IPS-20b (cell line): ENCODE results near the gene RAB25.
A peak's percentile ranks its signal among the peaks of the same experiment; 100 is the strongest.

ENCODE experiments used
- H3K27ac ChIP-seq: one replicate; pipeline ENCODE4 v1.5.1; 2013; ENCODE audit warnings: low read length
- H3K27me3 ChIP-seq: 2 replicates; pipeline ENCODE4 v1.6.1; 2013; ENCODE audit warnings: mild to moderate bottlenecking, low read length, inconsistent platforms; ENCODE audit not compliant: insufficient read depth
- H3K36me3 ChIP-seq: 2 replicates; pipeline ENCODE4 v1.6.1; 2013; ENCODE audit warnings: low read depth, mild to moderate bottlenecking, inconsistent platforms, low read length, moderate library complexity; ENCODE audit not compliant: insufficient read depth
- H3K4me1 ChIP-seq: 2 replicates; pipeline ENCODE4 v1.6.1; 2013; ENCODE audit warnings: mild to moderate bottlenecking, control low read depth, inconsistent platforms, low read length, moderate library complexity; ENCODE audit not compliant: insufficient read depth
- H3K4me3 ChIP-seq: 2 replicates; pipeline ENCODE4 v1.5.1; 2013; ENCODE audit warnings: mild to moderate bottlenecking, low read length, inconsistent platforms
- H3K9ac ChIP-seq: 2 replicates; pipeline ENCODE4 v1.6.1; 2013; ENCODE audit warnings: low read depth, mild to moderate bottlenecking, inconsistent platforms, low read length, moderate library complexity
- H3K9me3 ChIP-seq: 2 replicates; pipeline ENCODE4 v1.6.1; 2013; ENCODE audit warnings: mild to moderate bottlenecking, low read depth, low read length, inconsistent platforms; ENCODE audit not compliant: insufficient read depth

The RAB25 gene

GRCh38 chr1:156096640-156097391 lies 35.9 kb downstream of the RAB25 start:
- Histone ChIP-seq H3K4me1 (no peaks in the 10 kb centered on the region; the same call in 1 of the 2 replicates), H3K27me3 (no peaks in the 10 kb centered on the region), H3K9me3 (no peaks in the 10 kb centered on the region), H3K27ac (no peak overlapping the region), H3K9ac (no peak overlapping the region), H3K4me3 (no peak overlapping the region), H3K36me3 (peaks cover 5% of the 10 kb centered on the region; the same call in 1 of the 2 replicates)

GRCh38 chr1:156097499-156098178 lies 36.7 kb downstream of the RAB25 start:
- no peaks in the 10 kb centered on the region for H3K27me3 ChIP-seq
- no peak overlapping the region for H3K9ac ChIP-seq
- H3K4me1 ChIP-seq, result no peaks in the 10 kb centered on the region; the same call in 1 of the 2 replicates
- H3K4me3 ChIP-seq, result no peak overlapping the region
- peaks cover 5% of the 10 kb centered on the region; the same call in 1 of the 2 replicates for H3K36me3 ChIP-seq
- no peaks in the 10 kb centered on the region for H3K9me3 ChIP-seq
- no peak overlapping the region for H3K27ac ChIP-seq

- Histone ChIP-seq H3K36me3 (peaks cover 4% of the 10 kb centered on the region; the same call in 1 of the 2 replicates), H3K27me3 (no peaks in the 10 kb centered on the region), H3K9me3 (no peaks in the 10 kb centered on the region), H3K4me1 (peaks cover 7% of the 10 kb centered on the region), H3K9ac (no peak overlapping the region), H3K27ac (no peak overlapping the region), H3K4me3 (no peak overlapping the region)
Observed at GRCh38 chr1:156098784-156099183, 37.8 kb downstream of the RAB25 start.

DNA sequence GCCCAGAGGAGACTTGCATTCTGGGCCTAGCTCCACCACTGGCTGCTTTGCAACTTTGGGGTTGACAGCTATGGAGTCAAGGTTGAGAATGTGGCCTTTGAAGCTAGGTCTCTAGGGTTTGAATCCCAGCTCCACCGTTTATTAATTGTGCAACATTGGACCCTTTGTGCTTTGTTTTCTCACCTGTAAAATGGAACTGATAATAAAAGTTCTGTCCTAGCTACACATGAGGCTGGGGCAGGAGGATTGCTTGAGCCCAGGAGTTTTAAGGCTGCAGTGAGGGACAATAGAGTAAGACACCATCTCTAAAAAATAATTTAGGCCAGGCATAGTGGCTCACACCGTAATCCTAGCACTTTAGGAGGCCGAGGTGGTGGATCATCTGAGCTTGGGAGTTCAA lies 38.3 kb downstream of the RAB25 start:
- no peak overlapping the region for H3K9ac ChIP-seq
- no peak overlapping the region for H3K4me3 ChIP-seq
- no peaks in the 10 kb centered on the region for H3K9me3 ChIP-seq
- H3K4me1 ChIP-seq, result peaks cover 9% of the 10 kb centered on the region
- H3K27me3 ChIP-seq, result no peaks in the 10 kb centered on the region
- no peaks in the 10 kb centered on the region; the same call in 1 of the 2 replicates for H3K36me3 ChIP-seq
- H3K27ac ChIP-seq, result no peak overlapping the region

- Histone ChIP-seq H3K9me3 (no peaks in the 10 kb centered on the region), H3K36me3 (no peaks in the 10 kb centered on the region), H3K27me3 (no peaks in the 10 kb centered on the region), H3K4me3 (no peak overlapping the region), H3K27ac (no peak overlapping the region), H3K9ac (no peak overlapping the region), H3K4me1 (peaks cover 20% of the 10 kb centered on the region)
Observed at GRCh38 chr1:156100205-156100995, 39.4 kb downstream of the RAB25 start.

DNA sequence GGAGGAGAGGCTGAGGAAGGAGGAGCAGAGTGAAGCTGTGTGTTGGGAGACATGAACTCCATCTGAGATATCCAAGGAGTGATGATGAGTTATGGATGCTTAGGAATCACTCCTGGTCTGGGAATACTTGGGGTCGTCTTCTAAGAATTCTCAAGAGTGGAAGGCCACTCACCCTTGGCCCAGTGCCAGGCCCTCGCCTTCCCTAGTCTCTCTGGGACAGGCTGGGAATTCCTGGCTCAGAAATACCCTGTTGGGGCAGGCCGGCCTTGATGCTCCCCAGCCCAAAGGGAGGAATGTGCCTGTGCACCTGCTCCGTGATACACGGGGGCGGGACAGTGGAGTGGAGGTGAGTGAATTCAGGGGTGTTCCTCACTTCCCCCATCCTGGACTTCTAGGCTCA lies 40.9 kb downstream of the RAB25 start:
- H3K27ac ChIP-seq, result no peak overlapping the region
- H3K4me3 ChIP-seq, result no peak overlapping the region
- H3K9ac ChIP-seq, result no peak overlapping the region
- H3K4me1 ChIP-seq, result peaks cover 26% of the 10 kb centered on the region
- H3K27me3 ChIP-seq, result no peaks in the 10 kb centered on the region
- H3K36me3 ChIP-seq, result no peaks in the 10 kb centered on the region
- H3K9me3 ChIP-seq, result no peaks in the 10 kb centered on the region

DNA sequence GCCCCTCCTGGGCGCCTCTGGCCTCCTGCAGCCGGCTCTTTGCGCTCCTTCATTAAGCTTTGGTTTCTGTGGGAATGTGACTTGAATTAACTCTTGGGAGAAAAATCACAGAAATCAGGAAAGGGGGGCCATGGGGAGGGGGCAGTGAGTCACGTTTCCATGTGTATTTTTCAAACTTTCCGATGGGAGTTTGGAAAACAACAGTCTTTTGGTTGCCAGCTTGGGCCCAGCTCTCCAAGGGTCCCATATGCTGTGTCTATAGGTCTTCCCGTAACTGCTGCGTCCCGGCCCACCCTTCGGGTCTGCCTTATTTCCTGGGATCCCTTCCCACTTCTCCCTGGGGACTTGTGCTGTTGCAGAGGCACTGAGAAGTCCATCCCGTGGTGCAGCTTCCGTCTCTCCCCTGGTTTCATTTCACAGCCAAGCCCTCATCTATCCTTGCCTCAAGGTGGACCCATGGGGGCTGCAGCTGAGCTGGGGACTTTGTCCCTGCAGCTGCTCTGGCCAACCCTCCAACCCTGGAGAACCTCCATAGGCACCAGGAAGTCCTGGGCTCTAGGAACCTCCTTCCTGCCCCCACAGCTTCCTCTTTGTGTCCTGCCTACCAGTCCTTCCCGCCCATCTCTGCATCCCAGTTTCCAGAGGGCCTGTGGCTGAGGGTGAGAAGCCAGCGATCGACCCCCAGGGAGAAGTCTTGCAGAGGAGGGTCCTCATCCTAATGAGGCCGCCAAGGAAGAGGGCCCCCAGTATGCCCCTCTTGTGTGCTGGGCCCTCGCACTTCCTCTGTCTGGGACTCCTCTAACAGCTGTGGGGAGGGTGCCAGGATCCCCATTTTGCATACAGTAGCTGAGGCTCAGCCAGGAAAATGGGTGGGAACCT lies 41.9 kb downstream of the RAB25 start:
- peaks cover 34% of the 10 kb centered on the region for H3K4me1 ChIP-seq
- no peak overlapping the region for H3K27ac ChIP-seq
- H3K4me3 ChIP-seq, result no peak overlapping the region

DNA sequence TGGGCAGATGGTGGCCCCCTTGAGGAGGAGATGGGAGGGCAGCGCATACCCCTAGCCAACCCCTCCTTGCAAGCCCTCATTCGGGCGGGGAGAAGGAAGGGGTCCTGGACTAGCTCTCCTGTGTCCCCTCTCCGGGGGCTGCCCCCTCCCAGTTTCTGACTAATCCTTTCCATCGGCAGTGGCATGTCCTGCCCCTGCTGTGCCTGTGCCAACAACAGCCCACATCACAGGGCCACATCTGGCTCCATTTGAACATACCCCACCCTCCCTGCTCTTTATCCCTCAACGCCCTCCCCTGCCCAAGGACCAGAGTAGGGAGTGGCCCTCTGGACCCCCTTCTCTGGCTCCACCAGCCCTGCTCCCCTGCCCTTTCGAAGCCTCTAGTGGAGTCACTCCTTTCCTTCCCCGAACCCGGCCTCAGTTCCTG lies 42.6 kb downstream of the RAB25 start:
- Histone ChIP-seq H3K27me3 (no peaks in the 10 kb centered on the region), H3K4me3 (no peak overlapping the region), H3K9me3 (no peaks in the 10 kb centered on the region), H3K9ac (no peak overlapping the region; the same call in 1 of the 2 replicates), H3K36me3 (no peaks in the 10 kb centered on the region), H3K4me1 (peaks cover 34% of the 10 kb centered on the region), H3K27ac (no peak overlapping the region)

More for the DNA sequence above, 41.9 kb downstream of the RAB25 start:
- no peaks in the 10 kb centered on the region for H3K9me3 ChIP-seq
- no peaks in the 10 kb centered on the region for H3K36me3 ChIP-seq
- no peak overlapping the region for H3K9ac ChIP-seq
- H3K27me3 ChIP-seq, result no peaks in the 10 kb centered on the region

GRCh38 chr1:156104065-156104810 lies 43.3 kb downstream of the RAB25 start:
- Histone ChIP-seq H3K4me1 (peaks cover 34% of the 10 kb centered on the region), H3K9me3 (no peaks in the 10 kb centered on the region), H3K9ac (peak overlapping the region; percentile 54; the same call in 1 of the 2 replicates), H3K36me3 (no peaks in the 10 kb centered on the region), H3K27me3 (no peaks in the 10 kb centered on the region), H3K27ac (peak overlapping the region; percentile 82), H3K4me3 (no peak overlapping the region)
